Stimulated activated CD8-positive, alpha-beta memory T cell treated with anti-CD3 and anti-CD28 coated beads, Interleukin-4, amount 100 ng/mL, for 48 hours (primary cell): ENCODE measurements around the gene GGA2.
A peak's percentile ranks its signal among the peaks of the same experiment; 100 is the strongest.
"Not testable (repeated sequence)": the region's sequence is repeated elsewhere in the genome, so short reads cannot be mapped to it uniquely, and the experiment has no call there.

ENCODE experiments used
- DNase-seq: peaks from one replicate; pipeline ENCODE4 v3.0.0-alpha.2; 2020

The GGA2 gene

GRCh38 chr16:23510164-23510914, at the start of gene GGA2:
TSS of gene GGA2 (minus strand) at chr16:23510494. CDS start at chr16:23510411, 83 bp downstream.
- DNase-seq = peak; percentile 87

DNA sequence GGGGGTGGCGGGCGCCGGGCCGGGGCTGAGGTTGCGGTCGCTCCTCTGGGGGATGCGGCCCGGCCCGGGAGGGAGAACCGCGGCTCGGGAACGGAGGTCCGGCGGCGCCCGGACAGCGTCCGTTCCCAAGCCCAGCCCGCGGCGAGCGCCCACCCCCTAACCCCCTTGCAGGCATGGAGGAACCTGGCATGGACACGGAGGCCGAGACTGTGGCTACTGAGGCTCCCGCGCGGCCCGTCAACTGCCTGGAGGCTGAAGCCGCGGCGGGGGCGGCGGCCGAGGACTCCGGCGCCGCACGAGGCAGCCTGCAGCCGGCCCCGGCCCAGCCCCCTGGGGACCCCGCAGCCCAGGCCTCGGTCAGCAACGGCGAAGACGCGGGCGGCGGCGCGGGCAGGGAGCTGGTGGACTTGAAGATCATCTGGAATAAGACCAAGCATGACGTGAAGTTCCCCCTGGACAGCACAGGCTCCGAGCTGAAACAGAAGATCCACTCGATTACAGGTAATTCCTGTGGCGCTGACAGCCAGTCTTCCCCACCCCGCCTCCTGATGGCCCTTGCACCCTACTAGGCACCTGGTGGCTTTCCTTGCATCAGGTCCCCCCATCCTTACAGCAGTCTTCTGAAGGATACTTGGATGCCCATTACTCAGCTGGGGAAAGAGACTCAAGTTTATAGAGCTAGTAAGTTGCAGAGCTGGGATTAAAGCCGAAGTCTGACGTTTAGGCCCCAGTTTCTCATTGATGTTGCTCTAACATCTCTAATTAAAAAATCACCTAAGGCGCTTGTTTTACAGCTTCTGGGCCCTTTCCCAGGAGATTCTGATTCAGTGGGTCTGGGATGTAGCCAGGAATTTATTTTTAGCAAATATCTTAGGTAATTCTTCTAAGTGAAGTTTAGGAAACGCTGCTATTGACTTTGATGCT, 47.7 kb upstream of the GGA2 start:
- DNase-seq = peak; percentile 44

DNA sequence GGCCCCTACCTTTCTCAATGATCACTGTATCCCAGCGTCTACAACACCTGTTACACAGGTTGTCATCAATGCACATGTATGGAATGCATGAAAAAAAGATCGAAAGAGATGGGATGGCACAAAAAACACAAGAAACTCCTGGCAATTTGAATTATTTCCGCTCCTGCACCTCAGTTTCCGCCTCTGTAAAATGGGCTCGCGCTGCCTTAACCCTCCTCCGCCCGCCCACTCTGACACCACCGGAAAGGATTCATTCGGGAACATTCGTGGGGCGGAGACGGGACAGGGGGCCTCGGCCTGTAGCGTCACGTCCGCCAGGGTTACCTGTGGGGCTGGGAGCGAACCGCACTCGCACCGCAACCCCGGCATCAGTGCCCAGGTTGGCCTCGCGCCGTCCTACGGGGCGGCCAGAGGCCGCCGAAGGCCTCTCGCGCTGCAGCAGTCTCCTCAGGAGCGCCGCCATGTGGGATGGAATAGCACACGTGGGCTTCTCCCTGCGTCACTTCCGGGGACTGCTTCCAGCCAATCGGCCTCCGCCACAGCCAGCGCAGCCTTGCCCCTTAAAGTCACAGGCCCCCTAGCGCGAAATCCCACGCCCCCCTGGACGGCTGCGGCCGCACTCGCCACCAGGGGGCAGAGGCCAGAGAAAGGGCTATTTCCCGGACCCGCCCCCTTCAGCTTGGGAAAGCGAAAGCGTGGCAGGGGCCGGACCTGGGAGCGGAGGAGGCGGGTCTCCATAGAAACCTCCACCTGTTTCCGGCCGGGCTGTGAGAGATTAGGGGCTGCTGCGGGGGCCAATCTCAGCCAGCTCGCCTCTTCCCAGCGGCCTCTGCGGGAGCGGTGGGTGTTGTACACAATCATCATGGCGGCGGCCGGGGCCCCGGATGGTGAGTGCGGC, 46.8 kb upstream of the GGA2 start, which contains the start of the genes EARS2 and UBFD1:
Gene EARS2, minus strand, starts transcription at position 470 of the 898 bp plus-strand sequence. Its CDS starts 7 bp downstream, at position 463.
Gene UBFD1, plus strand, starts transcription at position 847 of the 898 bp plus-strand sequence. Its CDS starts 16 bp downstream, at position 863.
- DNase-seq = peak; percentile 99

DNA sequence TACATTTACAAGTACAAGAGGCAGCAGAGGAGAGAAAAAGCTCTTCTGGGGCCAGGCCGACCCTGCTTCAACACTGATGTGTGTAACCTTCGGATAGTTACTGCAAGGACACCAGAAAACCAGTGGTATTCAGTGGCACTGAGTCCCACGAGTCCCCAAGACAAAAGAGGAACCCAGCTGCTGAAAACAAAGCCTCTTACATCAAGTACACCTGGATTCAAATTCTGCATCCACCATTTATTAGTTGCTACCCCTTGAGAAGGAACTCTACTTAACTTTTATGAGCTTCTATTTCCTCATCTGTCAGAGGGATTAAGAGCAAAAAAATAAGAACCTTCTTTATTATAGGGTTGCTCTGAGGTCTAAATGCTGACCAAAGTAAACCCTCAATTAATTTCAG, 44.2 kb upstream of the GGA2 start:
- DNase-seq = no peak

- DNase-seq = no peak
Measured at GRCh38 chr16:23552161-23552560, 41.9 kb upstream of the GGA2 start.

DNA sequence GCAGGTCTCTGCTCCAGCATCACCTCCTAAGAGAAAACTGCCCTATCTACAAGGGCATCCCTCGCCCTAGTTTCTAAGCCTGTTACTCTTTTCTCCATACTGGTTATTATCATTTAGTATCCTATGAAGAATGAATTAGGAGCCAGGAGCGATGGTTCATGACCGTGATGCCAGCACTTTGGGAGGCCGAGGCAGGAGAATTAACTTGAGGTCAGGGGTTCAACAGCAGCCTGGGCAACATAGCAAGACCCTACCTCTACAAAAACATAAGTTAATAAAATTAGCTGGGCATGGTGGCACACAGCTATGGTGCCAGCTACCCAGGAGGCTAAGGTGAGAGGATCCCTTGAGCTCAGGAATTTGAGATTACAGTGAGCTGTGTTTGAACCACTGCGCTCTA, 39.6 kb upstream of the GGA2 start:
- no peak for DNase-seq

GRCh38 chr16:23544436-23544835, 34.1 kb upstream of the GGA2 start:
- DNase-seq = no peak

GRCh38 chr16:23540817-23541178, 30.5 kb upstream of the GGA2 start:
- not testable (repeated sequence) for DNase-seq

DNA sequence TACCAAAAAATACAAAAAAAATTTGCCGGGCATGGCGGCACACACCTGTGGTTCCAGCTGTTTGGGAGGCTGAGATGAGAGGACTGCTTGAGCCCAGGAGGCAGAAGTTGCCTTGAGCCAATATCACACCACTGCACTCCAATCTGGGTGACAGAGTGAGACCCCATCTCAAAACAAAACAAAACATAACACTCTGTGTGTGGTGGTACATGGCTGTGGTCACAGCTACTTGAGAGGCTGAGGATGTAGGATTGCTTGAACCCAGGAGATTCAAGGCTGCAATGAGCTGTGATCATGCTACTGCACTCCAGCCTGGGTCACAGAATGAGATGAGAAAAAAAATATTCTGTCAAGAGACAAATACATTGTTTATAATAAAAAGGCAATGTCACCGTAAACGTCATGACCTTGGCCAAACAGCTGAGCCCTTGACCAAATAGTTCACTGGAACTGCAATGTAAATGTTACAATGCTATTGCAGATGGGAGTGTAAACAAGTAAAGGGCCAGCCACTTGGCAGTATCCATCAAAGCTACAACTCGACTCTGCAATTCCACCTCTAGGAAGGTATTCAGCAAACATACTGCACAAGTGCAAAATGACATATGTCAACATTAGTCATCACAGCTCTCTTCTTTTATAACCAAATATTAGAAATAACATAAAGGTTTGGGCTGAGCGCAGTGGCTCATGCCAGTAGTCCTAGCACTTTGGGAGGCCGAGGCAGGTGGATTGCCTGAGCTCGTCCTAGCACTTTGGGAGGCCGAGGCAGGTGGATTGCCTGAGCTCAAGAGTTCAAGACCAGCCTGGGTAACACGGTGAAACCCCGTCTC, 29.9 kb upstream of the GGA2 start:
- no peak for DNase-seq

DNA sequence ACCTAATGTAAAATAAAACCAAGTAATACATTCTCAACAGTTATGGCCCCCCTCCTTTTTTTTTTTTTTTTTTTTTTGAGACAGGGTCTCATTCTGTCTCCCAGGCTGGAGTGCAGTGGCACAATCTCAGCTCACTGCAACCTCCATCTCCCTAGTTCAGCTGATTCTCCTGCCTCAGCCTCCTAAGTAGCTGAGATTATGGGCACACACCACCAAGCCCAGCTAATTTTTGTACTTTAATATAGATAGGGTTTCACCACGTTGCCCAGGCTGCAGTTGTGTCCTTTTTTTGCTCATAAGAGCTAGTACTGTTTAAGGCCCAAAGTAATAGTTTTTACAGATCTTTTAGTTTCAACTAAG, 28.6 kb upstream of the GGA2 start:
- no peak for DNase-seq

DNA sequence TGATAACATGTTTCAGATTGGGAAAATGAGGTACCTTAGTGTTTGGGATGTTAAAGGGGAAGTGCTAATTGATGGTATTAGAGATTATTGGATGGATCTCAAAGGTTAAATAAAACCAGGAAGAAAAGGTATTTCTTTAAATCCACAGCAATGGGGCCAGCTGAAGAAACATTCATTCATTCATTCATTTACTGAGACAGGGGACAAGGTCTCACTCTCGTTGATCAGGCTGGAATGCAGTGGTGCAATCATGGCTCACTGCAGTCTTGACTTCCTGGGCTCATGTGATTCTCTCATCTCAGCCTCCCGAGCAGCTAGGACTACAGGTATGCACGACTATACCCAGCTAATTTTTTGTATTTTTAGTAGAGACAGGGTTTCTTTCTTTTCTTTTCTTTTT, 27.1 kb upstream of the GGA2 start:
- no peak for DNase-seq

GRCh38 chr16:23535901-23536300, 25.6 kb upstream of the GGA2 start:
- DNase-seq = no peak

GRCh38 chr16:23534868-23535860, 24.9 kb upstream of the GGA2 start:
- DNase-seq = no peak

DNA sequence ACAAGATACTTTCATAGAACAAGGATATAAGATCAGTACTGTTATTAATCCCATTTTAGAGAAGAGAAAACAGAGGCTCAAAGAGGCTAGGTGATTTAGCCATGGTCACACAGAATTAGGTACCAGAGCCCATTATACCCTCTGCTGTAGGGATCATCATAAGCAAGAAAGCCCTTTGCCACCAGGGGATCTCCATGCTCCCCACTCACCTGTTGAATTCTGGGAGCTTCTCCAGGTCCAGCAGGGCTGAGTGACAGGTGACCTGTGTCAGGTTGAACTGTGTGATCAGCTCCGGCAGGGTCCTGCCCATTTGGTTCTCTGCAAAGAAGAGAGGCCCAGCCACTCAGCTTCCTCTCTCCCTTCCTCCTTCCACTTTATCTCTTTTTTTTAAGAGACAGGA, 22.2 kb upstream of the GGA2 start:
- no peak for DNase-seq

DNA sequence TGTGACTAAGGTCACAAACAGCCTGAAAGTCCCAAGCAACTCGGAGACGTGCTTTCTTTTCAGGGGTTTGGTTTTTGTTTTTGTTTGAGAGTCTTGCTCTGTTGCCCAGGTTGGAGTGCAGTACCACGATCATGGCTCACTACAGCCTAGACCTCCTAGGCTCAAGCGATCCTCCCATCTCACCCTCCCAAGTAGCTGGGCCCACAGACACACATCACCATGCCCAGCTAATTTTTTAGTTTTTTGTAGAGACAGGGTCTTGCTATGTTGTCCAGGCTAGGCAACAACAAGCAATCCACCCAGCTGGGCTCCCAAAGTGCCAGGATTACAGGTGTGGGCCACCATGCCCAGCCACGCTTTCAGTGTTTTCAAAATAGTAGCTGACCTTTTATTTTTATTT, 19.8 kb upstream of the GGA2 start:
- no peak for DNase-seq

- no peak for DNase-seq
Measured at GRCh38 chr16:23528644-23529310, 18.5 kb upstream of the GGA2 start.

- no peak for DNase-seq
Measured at GRCh38 chr16:23527961-23528643, 17.8 kb upstream of the GGA2 start.

DNA sequence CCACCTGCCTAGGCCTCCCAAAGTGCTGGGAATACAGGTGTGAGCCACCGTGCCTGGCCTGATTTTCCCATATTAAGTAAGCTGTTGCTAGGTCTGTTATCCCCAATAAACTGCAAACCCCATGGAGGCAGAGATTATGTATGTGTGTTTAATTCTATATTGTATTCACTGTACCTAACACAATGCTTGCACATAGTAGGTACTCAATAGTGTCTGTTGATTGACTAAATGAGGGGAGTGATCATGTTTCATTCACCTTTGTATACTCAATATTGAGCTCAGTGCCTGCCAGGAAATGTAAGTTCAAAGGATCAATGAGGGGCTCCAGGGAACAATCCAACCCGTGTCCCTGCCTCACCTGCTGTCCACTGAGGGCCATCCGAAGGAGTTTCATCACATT, 14.6 kb upstream of the GGA2 start:
- DNase-seq = no peak

DNA sequence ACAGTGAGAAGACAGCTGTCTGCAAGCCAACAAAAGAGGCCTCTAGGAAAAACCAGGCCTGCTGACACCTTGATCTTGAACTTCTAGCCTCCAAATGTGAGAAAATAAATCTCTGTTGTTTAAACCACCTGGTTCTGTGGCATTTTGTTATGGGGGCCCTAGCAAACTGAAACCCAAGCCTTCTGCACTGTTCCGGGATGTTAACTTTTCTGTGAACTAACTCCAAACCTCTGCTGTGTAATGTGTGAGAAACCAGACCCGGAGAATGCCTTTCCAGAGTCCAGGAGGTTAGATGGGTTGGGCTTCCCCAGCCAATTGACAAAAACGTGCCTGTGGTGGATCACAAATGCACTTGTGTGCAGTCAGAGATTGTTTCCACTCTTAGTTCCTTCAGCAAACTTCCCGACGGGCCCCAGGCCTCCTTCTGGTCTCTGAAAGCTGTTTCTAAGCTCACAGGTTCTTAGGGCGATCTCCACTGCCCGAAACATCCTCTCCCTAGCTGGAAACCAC, 13.6 kb upstream of the GGA2 start:
- no peak for DNase-seq
